CD4-positive, alpha-beta T cell treated with Interleukin-12 subunit alpha and Interleukin-12 subunit beta, for 1 hour (primary cell): Measurements from ENCODE around the gene ABCA10.
"Not testable (repeated sequence)": the region's sequence is repeated elsewhere in the genome, so short reads cannot be mapped to it uniquely, and the experiment has no call there.

Experiments used
- DNase-seq: peaks from one replicate; pipeline ENCODE4 v3.0.0-alpha.2; 2020

ABCA10 gene

DNA sequence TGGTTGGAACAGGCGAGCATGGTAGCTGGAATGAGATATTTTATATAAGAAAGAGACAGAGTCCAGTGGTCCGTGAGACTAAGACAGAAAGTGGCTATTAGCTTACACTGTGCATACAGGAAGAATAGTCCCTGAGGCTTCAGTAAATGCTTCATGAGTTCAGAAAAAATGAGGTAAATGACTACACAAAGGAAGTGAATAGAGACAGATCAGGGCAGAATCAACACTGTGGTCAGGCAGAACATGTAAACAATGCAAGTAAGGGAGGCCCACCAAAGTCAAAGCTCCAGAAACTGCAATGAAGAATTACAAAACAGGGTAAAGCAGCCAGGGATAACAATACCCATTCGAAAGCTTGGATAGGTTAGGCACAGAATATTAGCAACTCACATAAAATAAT is 4.8 kb downstream of the ABCA10 start:
- no peak for DNase-seq

DNA sequence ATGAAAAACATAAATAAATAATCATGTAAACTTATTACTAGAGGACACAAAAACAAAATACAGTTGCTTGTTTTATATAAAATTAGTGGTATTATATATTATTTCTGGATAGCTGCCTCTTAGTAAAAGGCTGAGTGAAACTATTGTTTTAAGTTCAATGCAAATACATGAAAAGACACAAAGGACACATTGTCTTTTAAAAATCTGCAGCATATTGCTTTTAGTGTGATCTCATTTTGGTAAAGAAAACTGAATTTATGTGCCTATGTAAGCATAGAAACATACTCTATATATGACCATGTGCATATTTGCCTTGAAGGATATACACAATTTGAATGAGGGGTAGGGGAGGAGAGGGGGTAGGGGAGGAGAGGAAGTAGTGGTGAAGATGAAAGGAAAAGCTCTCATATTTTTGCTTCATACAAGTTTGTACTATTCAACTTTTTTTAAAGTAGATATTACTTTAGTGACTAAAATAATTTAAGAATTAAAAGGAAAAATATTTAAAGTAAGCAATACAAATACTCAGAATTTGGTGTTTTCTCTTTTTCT is 5.8 kb downstream of the ABCA10 start:
- DNase-seq: no peak

DNA sequence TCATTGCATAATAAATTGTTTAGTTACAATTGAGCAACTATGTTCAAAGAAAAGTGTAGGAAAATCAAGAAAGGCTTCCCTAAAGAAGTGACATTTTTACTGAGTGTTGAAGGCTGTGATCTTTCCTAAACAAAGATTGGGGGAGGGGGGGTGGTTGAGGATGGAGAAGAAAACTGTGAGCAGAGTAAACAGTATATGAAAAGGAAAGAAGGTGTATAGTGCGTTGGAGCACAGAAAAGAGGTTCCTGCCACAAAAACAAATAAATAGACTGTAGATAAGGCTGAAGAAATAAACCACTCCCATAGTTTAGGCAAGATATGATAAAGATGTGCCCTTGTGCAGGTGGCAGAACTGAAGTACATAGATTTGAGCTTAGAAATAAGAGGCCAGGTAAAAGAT is 8.5 kb downstream of the ABCA10 start:
- no peak for DNase-seq

DNA sequence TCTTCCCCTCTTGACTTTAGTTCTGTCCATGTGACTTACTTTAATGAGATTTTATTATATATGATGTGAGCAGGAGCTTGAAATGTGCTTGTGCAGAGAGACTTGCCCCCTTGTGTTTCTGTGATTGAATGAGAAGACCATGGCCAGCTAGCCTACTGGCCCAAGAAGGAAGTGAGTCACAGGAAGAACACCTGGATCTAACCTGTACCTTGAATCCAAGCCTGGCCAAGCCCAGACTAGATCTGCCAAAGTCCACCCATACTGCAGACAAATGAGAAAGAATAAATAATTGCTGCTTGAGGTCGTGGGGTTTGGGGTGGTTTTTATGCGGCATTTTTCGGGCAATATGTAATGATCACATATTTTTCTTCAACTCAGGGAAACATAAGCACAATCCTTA is 9.6 kb downstream of the ABCA10 start:
- no peak for DNase-seq

GRCh38 chr17:69213059-69213813 is 15.4 kb downstream of the ABCA10 start:
- no peak for DNase-seq

GRCh38 chr17:69208640-69209039 is 20.0 kb downstream of the ABCA10 start:
- DNase-seq: no peak

DNA sequence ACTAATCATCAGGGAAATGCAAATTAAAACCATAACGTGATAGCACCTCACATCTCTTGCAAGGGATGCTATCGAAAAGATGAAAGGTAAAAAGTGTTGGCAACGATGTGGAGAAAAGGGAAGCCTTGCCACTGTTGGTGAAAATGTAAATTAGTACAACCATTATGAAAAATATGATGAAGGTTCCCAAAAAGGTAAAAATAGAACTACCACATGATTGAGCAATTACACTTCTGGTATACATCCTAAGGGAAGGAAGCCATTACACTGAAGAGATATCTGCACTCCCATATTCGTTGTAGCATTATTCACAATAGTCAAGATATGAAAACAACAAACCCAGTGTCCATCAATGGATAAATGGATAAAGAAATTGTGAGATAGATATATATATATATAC is 21.5 kb downstream of the ABCA10 start:
- DNase-seq: no peak

DNA sequence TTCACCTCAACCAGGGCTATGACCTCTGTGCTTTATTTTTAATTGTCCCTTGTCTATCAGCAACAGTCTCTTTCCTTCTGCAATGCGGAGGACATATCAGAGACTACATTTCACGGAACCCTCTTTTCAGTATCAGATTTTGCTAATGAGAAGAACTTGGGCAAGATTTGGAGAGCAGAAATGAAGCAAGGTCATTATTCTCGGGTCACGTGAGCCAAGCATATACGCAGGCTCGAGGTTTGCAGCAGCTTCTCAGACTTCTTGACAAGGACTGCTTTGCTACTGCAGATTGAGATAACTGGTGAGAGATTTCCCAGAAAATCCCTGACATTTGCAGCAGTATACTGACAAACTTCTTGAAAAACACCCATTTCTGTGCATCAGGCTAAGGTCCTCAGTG is 30.4 kb downstream of the ABCA10 start:
- DNase-seq: no peak

DNA sequence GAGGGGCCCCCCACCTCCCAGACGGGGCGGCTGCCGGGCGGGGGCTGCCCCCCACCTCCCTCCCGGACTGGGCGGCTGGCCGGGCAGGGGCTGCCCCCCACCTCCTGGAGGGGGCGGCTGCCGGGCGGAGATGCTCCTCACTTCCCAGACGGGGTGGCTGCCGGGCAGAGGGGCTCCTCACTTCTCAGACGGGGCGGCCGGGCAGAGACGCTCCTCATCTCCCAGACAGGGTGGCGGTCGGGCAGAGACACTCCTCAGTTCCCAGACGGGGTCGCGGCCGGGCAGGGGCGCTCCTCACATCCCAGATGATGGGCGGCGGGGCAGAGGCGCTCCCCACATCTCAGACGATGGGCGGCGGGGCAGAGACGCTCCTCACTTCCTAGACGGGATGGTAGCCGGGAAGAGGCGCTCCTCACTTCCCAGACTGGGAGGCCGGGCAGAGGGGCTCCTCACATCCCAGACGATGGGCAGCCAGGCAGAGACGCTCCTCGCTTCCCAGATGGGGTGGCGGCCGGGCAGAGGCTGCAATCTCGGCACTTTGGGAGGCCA is 32.4 kb downstream of the ABCA10 start:
- DNase-seq: not testable (repeated sequence)

GRCh38 chr17:69192754-69193153 is 35.9 kb downstream of the ABCA10 start:
- DNase-seq: no peak

- DNase-seq: no peak
Measured at GRCh38 chr17:69188796-69189195, 39.8 kb downstream of the ABCA10 start.

- no peak for DNase-seq
Measured at GRCh38 chr17:69188064-69188463, 40.6 kb downstream of the ABCA10 start.

- no peak for DNase-seq
Measured at GRCh38 chr17:69187294-69187693, 41.3 kb downstream of the ABCA10 start.

DNA sequence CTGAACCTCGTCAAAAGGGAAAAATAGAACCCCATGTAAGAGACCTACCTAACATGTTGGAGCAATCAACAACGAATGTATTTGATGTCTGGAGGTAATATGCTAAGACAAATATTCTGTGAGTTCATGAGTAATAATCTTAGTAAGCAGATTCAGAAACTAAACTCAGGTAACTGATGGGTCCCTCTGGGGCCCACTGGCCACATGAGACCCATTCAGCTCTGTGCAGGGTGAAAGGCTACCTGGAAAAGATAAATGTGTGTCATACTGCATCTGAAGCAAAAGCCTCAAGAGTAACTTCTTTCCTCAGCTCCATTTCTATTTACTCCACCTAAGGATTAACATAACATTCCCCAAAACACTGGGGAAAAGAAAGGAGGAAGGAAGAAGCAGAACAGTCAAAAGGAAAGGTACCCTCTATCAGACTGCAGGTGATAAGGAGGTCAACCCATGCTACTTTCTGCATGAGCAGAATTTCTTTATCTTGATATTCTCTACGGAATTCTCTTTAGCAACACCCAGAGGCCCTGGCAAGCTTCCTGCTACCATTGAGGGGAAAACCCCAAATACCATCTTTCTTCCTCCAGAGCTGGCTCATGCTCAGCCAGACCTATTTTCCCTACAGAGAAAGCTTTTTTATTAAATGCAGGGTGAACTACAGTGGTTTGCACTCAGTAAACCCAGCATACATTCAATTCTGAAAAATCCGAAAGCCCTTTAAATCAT is 49.2 kb downstream of the ABCA10 start:
- no peak for DNase-seq

GRCh38 chr17:69176457-69176795 is 52.2 kb downstream of the ABCA10 start:
- no peak for DNase-seq

DNA sequence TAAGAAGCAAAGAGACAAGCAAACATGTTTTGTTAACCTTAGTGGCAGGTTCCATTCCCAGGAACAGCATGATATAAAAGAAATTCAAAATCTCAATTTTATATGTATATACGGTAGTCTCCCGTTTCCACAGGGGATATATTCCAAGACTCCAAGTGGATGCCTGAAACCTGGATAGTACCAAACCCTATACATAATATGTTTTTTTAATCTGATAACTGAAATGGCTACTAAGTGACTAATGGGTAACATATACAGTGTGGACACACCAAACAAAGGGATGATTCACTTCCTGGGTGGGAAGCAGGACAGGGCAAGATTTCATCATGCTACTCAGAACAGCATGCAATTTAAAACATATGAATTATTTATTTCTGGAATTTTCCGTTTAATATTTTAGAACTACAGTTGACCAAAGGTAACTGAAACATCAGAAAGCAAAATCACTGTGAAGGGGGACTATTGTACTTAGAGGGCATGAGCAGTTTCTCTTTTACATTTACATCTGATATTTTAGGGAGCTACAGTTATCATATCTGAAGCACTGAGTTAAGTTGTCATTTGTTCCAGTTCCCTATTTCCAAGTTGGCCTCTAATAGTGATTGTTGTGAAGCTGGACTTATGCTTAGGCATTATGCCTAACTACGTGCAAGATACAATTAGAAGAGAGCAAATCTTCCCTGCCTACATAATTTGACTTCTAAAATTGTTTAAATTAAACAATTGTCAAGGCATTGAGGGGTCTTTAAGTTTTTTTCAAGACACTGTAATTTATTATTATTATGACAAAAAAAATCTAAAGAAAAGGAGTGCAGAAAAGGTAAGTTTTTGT is 52.8 kb downstream of the ABCA10 start:
- no peak for DNase-seq

- no peak for DNase-seq
Measured at GRCh38 chr17:69175262-69175624, 53.4 kb downstream of the ABCA10 start.

- DNase-seq: no peak
Measured at GRCh38 chr17:69173118-69173517, 55.5 kb downstream of the ABCA10 start.

GRCh38 chr17:69170377-69170776 is 58.2 kb downstream of the ABCA10 start:
- no peak for DNase-seq

DNA sequence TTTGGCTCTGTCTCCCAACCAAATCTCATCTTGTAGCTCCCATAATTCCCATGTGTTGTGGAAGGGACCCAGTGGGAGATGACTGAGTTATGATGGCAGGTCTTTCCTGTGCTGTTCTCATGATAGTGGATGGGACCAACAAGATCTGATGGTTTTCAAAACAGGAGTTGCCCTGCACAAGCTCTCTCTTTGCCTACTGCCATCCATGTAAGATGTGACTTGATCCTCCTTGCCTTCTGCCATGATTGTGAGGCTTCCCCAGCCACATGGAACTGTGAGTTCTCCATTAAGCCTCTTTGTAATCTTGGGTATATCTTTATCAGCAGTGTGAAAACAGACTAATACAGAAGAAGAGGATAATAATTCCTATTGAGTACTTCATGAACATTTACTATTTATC is 60.0 kb downstream of the ABCA10 start:
- DNase-seq: not testable (repeated sequence)

- DNase-seq: no peak
Measured at GRCh38 chr17:69166957-69167356, 61.7 kb downstream of the ABCA10 start.

GRCh38 chr17:69164206-69164605 is 64.4 kb downstream of the ABCA10 start:
- no peak for DNase-seq

DNA sequence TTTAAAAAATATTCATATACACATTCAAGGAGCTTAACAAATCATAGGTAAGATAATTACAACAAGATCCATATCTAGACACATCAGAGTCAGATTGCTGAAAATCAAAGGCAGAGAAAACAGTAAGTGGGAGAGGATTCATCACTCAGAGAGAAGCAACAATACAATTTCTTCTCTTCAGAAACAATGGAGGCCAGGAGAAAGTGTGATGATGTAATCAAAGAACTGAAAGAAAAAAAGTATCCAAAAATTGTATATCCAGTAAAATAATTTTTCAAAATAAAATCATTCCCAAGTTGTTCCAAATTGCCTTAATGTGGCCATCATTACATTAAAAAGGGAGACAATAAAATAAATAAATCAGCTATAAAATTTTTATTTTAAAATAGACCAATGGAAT is 69.2 kb downstream of the ABCA10 start:
- DNase-seq: no peak
